HG03571 (cell line): ENCODE data around the gene NFATC1.

ENCODE experiments used
- ATAC-seq: cut with Tn5 transposase; IDR thresholded peaks from one replicate; pipeline ENCODE4 v1.9.1; 2021; ENCODE audit not compliant: unreplicated experiment

Gene NFATC1

GRCh38 chr18:79529296-79529695 is 133.6 kb downstream of the NFATC1 start:
- ATAC-seq = no peak

DNA sequence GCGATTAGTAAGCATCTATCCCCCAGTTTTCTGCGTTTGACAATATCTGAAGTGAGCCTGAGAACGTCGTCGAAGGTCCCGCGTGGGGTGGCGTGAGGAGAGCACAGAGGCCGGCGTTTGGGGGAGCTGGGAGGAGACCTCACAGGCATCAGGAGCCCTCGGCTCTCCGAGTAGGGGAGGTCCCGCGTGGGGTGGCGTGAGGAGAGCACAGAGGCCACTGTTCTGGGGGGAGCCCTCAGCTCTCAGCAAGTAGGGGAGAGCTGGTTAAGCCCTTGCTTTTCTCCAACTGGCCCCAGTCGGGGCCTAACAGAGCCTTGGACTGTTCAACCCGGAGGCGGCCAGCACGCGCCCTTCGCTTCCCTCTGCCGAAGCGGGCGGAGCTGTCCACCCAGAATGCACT is 134.3 kb downstream of the NFATC1 start:
- ATAC-seq = no peak

DNA sequence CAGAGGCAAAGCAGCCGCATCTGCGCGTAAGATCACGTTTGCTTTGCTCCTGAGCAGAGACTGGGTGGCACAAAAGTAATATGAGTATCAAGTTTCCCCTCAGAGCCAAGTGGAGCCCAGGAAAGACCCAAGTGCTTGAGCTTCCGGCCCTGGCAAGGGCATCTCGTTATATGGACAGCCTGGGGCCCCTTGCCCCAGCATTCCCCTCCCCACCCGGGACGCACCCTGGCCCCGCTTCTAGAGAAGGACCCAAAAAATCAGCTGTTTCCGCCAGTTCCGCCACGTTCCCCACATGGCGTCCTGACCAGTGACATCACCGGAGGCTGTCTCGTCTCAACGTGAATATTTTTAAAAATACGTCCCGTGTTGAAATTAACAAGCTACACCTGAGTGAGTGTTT is 135.1 kb downstream of the NFATC1 start:
- ATAC-seq = no peak

DNA sequence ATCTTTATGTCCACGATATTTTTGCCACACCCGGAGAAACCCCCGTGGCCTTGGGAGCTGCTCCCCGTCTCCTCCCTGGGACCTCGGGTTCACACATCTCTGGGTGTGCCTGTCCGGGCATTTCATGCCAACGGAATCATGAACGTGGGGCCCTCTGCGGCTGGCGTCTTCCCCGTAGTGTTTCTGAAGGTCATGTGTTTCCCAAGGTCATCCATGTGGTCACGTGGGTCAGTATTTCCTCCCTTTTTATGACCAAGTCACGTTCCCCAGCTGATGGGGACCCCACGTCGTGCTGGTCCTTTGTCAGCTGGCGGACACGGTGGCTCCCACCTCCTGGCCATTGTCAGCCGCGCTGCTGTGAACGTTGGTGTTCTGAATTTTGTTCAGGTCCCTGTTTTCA is 135.7 kb downstream of the NFATC1 start:
- no peak for ATAC-seq

DNA sequence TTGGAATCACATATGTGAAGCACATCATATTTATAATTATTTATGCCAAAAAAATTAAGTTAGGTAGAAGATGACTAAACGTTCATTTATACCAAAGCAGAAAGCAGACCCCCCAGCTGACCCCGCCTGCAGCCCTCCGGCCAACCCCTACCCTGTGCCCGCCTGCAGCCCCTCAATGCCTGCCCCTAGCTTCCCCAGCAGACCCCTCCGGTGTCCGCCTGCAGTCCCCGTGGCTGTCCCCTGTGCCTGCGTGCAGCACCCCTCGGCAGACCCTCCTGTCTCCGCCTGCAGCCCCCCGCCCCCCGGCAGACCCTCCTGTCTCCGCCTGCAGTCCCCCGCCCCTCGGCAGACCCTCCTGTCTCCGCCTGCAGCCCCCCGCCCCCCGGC is 136.2 kb downstream of the NFATC1 start:
- ATAC-seq = no peak

- no peak for ATAC-seq
Observed at GRCh38 chr18:79532313-79533007, 136.7 kb downstream of the NFATC1 start.

DNA sequence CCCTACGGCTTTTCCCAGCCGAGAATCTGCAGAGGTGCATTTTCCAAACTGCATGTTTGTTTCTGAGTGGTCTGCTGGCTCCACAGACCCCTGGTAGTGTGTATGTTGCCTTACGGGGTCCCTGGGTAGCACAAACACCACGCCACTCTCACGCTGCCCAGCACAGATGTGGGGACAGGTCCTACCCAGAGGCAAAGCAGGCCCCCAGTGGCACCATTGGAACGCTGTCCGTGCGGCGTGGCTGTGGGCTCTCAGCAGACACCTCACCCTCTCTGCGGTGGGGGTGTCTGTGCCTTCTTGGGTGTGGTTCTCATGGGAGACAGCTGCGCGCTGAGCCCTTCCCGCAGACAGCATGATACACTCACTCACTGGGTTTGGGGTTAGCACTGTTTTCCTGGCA is 137.4 kb downstream of the NFATC1 start:
- ATAC-seq = no peak

DNA sequence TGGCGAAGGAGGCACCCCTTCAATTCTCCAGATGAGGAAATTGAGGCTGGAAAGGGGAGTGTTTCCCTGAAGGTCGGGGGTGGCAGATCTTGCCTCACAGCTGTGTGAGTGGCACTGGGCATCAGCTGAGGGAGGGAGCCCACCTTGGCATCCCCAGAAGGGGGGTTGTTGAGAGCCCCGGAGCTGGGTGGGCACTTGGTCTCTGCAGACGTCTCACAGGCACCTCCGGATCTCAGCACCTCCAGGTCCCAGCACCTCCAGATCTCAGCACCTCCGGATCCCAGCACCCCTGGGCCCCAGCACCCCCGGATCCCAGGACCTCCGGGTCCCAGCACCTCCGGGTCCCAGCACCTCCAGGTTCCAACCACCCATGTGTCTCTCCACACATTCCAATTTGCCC is 137.9 kb downstream of the NFATC1 start:
- no peak for ATAC-seq

- ATAC-seq = no peak
Observed at GRCh38 chr18:79534356-79534755, 138.6 kb downstream of the NFATC1 start.

GRCh38 chr18:79537758-79538157 is 142.0 kb downstream of the NFATC1 start:
- no peak for ATAC-seq

- no peak for ATAC-seq
Observed at GRCh38 chr18:79538635-79539034, 142.9 kb downstream of the NFATC1 start.

GRCh38 chr18:79540161-79540903 is 144.6 kb downstream of the NFATC1 start:
- ATAC-seq = no peak

DNA sequence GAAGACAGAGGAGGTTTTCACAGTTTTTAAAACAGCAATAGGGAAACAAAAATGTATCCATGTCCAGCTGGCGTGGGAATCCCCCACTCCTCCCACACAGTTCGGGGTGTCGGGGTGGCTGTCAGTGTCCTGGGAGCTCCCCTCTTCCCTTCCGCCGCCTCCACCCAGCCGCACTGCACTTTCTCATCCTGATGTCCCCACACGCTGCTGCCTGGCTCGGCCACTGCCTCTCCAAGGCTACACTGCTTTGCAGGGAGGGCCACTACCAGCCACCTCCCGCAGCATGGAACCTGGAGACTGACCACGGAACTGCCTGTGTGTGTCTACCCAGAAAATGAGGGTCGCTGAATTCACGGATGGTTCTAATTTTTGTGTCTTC is 145.2 kb downstream of the NFATC1 start:
- no peak for ATAC-seq

- no peak for ATAC-seq
Observed at GRCh38 chr18:79542213-79542612, 146.5 kb downstream of the NFATC1 start.

GRCh38 chr18:79542876-79543750 is 147.4 kb downstream of the NFATC1 start:
- no peak for ATAC-seq

GRCh38 chr18:79543861-79544385 is 148.2 kb downstream of the NFATC1 start:
- no peak for ATAC-seq

- no peak for ATAC-seq
Observed at GRCh38 chr18:79544386-79544963, 148.7 kb downstream of the NFATC1 start.

GRCh38 chr18:79545255-79545654 is 149.5 kb downstream of the NFATC1 start:
- ATAC-seq = no peak

GRCh38 chr18:79545736-79546171 is 150.0 kb downstream of the NFATC1 start:
- ATAC-seq = no peak

- ATAC-seq = no peak
Observed at GRCh38 chr18:79546781-79547272, 151.1 kb downstream of the NFATC1 start.
